WTC11 (cell line): ENCODE measurements around the gene SLC5A12.
"Not testable (repeated sequence)": the region's sequence is repeated elsewhere in the genome, so short reads cannot be mapped to it uniquely, and the experiment has no call there.

Experiments
- ARID4B ChIP-seq: sonication (generic); formaldehyde crosslinking; IDR thresholded peaks from 2 replicates; pipeline ENCODE4 v1.8.0; 2023; ENCODE audit warnings: missing genetic modification reagents, mild to moderate bottlenecking, borderline replicate concordance
- CREM ChIP-seq: sonication (generic); formaldehyde crosslinking; IDR thresholded peaks from 2 replicates; pipeline ENCODE4 v1.8.1; 2022; ENCODE audit warnings: mild to moderate bottlenecking, missing genetic modification reagents, moderate library complexity
- CTCF ChIP-seq: fragments of 200-600 bp; IDR thresholded peaks from 2 replicates; pipeline ENCODE4 v1.8.0; 2022; ENCODE audit warnings: antibody characterized with exemption
- ESRRA ChIP-seq: sonication (generic); formaldehyde crosslinking; IDR thresholded peaks from 2 replicates; pipeline ENCODE4 v1.8.1; 2022; ENCODE audit warnings: mild to moderate bottlenecking, missing genetic modification reagents, borderline replicate concordance
- FOXJ3 ChIP-seq: sonication (generic); formaldehyde crosslinking; IDR thresholded peaks from 2 replicates; pipeline ENCODE4 v1.9.0; 2021; ENCODE audit warnings: missing genetic modification reagents, mild to moderate bottlenecking, borderline replicate concordance
- FOXK1 ChIP-seq: sonication (generic); formaldehyde crosslinking; IDR thresholded peaks from 2 replicates; pipeline ENCODE4 v1.8.0; 2022; ENCODE audit warnings: mild to moderate bottlenecking, moderate library complexity, missing genetic modification reagents
- FOXP1 ChIP-seq: sonication (generic); formaldehyde crosslinking; IDR thresholded peaks from 2 replicates; pipeline ENCODE4 v1.8.0; 2022; ENCODE audit warnings: missing genetic modification reagents, mild to moderate bottlenecking, moderate library complexity, borderline replicate concordance
- NFYB ChIP-seq: sonication (generic); formaldehyde crosslinking; conservative IDR thresholded peaks from 2 replicates; pipeline ENCODE4 v1.8.0; 2022; ENCODE audit warnings: low read depth, missing genetic modification reagents
- TF ChIP-seq, protein P1 (sequence below): sonication (generic); formaldehyde crosslinking; IDR thresholded peaks from 2 replicates; pipeline ENCODE4 v1.8.1; 2023; ENCODE audit warnings: mild to moderate bottlenecking, missing genetic modification reagents, borderline replicate concordance

DNA sequence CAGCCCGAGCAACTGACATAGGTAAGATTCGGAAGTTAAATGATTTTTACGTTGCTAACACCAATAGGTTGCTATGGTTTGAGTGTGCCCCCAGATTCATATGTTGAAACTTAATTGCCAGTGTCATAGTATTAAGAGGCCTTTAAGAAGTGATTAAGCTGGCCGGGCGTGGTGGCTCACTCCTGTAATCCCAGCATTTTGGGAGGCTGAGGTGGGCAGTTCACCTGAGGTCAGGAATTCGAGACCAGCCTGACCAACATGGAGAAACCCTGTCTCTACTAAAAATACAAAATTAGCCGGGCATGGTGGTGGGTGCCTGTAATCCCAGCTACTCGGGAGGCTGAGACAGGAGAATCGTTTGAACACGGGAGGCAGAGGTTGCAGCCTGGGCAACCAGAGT lies 78.5 kb downstream of the SLC5A12 start:
- not testable (repeated sequence) for TF ChIP-seq CTCF; ESRRA (CRISPR knock-in tag); CREM (CRISPR knock-in tag); NFYB (CRISPR knock-in tag); FOXJ3 (CRISPR knock-in tag); FOXP1 (CRISPR knock-in tag); ARID4B (CRISPR knock-in tag); FOXK1 (CRISPR knock-in tag)
- TF ChIP-seq, protein P1, sequence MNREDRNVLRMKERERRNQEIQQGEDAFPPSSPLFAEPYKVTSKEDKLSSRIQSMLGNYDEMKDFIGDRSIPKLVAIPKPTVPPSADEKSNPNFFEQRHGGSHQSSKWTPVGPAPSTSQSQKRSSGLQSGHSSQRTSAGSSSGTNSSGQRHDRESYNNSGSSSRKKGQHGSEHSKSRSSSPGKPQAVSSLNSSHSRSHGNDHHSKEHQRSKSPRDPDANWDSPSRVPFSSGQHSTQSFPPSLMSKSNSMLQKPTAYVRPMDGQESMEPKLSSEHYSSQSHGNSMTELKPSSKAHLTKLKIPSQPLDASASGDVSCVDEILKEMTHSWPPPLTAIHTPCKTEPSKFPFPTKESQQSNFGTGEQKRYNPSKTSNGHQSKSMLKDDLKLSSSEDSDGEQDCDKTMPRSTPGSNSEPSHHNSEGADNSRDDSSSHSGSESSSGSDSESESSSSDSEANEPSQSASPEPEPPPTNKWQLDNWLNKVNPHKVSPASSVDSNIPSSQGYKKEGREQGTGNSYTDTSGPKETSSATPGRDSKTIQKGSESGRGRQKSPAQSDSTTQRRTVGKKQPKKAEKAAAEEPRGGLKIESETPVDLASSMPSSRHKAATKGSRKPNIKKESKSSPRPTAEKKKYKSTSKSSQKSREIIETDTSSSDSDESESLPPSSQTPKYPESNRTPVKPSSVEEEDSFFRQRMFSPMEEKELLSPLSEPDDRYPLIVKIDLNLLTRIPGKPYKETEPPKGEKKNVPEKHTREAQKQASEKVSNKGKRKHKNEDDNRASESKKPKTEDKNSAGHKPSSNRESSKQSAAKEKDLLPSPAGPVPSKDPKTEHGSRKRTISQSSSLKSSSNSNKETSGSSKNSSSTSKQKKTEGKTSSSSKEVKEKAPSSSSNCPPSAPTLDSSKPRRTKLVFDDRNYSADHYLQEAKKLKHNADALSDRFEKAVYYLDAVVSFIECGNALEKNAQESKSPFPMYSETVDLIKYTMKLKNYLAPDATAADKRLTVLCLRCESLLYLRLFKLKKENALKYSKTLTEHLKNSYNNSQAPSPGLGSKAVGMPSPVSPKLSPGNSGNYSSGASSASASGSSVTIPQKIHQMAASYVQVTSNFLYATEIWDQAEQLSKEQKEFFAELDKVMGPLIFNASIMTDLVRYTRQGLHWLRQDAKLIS (CRISPR knock-in tag): not testable (repeated sequence)
